ENCODE results near the gene TFB1M. TPM values are rescaled to one million over a fixed set of nuclear protein-coding genes. Genes with fewer than 3 reads are reported as not detected.
"Not testable (repeated sequence)": the region's sequence is repeated elsewhere in the genome, so short reads cannot be mapped to it uniquely, and the experiment has no call there.

Gene TFB1M
- 32.5 and 39.8 TPM in 2 replicates for total RNA-seq

GRCh38 chr6:155314092-155314772, at the start of gene TFB1M:
Gene TFB1M (minus strand): TSS chr6:155314484. CDS start chr6:155314428, 56 bp downstream.
- Mint-ChIP-seq H3K4me3 (ENCODE audit: low read depth) (peak within 1 kb of the TSS; percentile 96), H3K27ac (peak within 1 kb of the TSS; percentile 93), H3K9me3 (no peaks in the 10 kb centered on the region), H3K4me1 (ENCODE audit: low read depth) (peaks cover 36% of the 10 kb centered on the region), H3K27me3 (ENCODE audit: low read depth) (no peaks in the 10 kb centered on the region), H3K36me3 (ENCODE audit: low read depth) (peaks cover 35% of the 10 kb centered on the region)
- DNase-seq (ENCODE audit: low spot score): peak; percentile 99
- intact Hi-C loops (cut with micrococcal nuclease): loop anchor here (1.0 to 10.0 kb wide), 10 partner anchors 90 to 1711 kb away; partner anchors contain the start of genes ARID1B, SCAF8 and TIAM2

- H3K4me1 Mint-ChIP-seq (ENCODE audit: low read depth); H3K27ac Mint-ChIP-seq; H3K4me3 Mint-ChIP-seq (ENCODE audit: low read depth); H3K9me3 Mint-ChIP-seq; H3K27me3 Mint-ChIP-seq (ENCODE audit: low read depth); H3K36me3 Mint-ChIP-seq (ENCODE audit: low read depth); DNase-seq (ENCODE audit: low spot score); intact Hi-C loops (cut with micrococcal nuclease): not testable (repeated sequence)
Measured at GRCh38 chr6:155364021-155364420, 49.7 kb upstream of the TFB1M start.

GRCh38 chr6:155362968-155363632, 48.8 kb upstream of the TFB1M start:
- H3K4me3 Mint-ChIP-seq (ENCODE audit: low read depth); H3K4me1 Mint-ChIP-seq (ENCODE audit: low read depth); H3K27ac Mint-ChIP-seq; H3K36me3 Mint-ChIP-seq (ENCODE audit: low read depth); intact Hi-C loops (cut with micrococcal nuclease); H3K27me3 Mint-ChIP-seq (ENCODE audit: low read depth); DNase-seq (ENCODE audit: low spot score); H3K9me3 Mint-ChIP-seq: not testable (repeated sequence)

DNA sequence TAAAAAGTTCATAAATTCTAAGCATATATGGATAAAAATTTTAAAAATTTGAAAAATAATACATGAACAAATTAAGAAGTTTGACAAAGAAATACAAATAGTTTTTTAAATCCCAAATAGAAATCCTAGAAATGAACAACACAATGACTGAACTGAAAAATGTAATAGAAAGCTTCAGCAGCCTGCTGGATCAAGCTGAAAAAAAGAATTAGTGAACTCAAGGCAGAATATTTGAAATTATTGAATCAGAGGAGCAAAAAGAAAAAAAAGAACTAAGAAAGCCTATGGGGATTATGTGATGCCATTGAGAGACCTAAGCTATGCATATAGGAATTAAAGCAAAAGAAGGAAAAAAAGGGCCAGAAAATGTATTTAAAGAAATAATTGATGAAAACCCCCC, 39.9 kb upstream of the TFB1M start:
- DNase-seq (ENCODE audit: low spot score): no peak
- intact Hi-C loops (cut with micrococcal nuclease): no loop called here
- H3K4me3 Mint-ChIP-seq (ENCODE audit: low read depth): no peak overlapping the region
- H3K27ac Mint-ChIP-seq: no peak overlapping the region
- peaks cover 29% of the 10 kb centered on the region for H3K9me3 Mint-ChIP-seq
- peaks cover 2% of the 10 kb centered on the region for H3K27me3 Mint-ChIP-seq (ENCODE audit: low read depth)
- H3K4me1 Mint-ChIP-seq (ENCODE audit: low read depth): no peaks in the 10 kb centered on the region
- peaks cover 4% of the 10 kb centered on the region for H3K36me3 Mint-ChIP-seq (ENCODE audit: low read depth)

GRCh38 chr6:155352811-155353210, 38.5 kb upstream of the TFB1M start:
- no peak overlapping the region for H3K27ac Mint-ChIP-seq
- peaks cover 33% of the 10 kb centered on the region for H3K9me3 Mint-ChIP-seq
- no peak overlapping the region for H3K4me3 Mint-ChIP-seq (ENCODE audit: low read depth)
- no peak for DNase-seq (ENCODE audit: low spot score)
- H3K27me3 Mint-ChIP-seq (ENCODE audit: low read depth): no peaks in the 10 kb centered on the region
- intact Hi-C loops (cut with micrococcal nuclease): no loop called here
- H3K4me1 Mint-ChIP-seq (ENCODE audit: low read depth): peaks cover 5% of the 10 kb centered on the region
- H3K36me3 Mint-ChIP-seq (ENCODE audit: low read depth): peaks cover 6% of the 10 kb centered on the region

DNA sequence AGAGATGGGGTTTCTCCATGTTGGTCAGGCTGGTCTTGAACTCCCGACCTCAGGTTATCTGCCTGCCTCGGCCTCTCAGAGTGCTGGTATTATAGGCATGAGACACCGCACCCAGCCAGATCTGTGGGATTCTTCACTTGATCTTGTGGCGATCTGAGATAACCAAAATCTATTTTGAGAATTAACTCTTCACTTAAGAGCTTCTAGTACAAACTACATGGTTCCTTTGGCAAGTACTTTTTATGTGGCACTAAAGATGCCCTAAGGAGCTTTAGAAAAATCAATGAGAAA, 37.8 kb upstream of the TFB1M start:
- no peaks in the 10 kb centered on the region for H3K27me3 Mint-ChIP-seq (ENCODE audit: low read depth)
- peaks cover 38% of the 10 kb centered on the region for H3K9me3 Mint-ChIP-seq
- H3K36me3 Mint-ChIP-seq (ENCODE audit: low read depth): peaks cover 8% of the 10 kb centered on the region
- intact Hi-C loops (cut with micrococcal nuclease): no loop called here
- H3K4me3 Mint-ChIP-seq (ENCODE audit: low read depth): no peak overlapping the region
- DNase-seq (ENCODE audit: low spot score): no peak
- no peak overlapping the region for H3K27ac Mint-ChIP-seq
- peaks cover 12% of the 10 kb centered on the region for H3K4me1 Mint-ChIP-seq (ENCODE audit: low read depth)

DNA sequence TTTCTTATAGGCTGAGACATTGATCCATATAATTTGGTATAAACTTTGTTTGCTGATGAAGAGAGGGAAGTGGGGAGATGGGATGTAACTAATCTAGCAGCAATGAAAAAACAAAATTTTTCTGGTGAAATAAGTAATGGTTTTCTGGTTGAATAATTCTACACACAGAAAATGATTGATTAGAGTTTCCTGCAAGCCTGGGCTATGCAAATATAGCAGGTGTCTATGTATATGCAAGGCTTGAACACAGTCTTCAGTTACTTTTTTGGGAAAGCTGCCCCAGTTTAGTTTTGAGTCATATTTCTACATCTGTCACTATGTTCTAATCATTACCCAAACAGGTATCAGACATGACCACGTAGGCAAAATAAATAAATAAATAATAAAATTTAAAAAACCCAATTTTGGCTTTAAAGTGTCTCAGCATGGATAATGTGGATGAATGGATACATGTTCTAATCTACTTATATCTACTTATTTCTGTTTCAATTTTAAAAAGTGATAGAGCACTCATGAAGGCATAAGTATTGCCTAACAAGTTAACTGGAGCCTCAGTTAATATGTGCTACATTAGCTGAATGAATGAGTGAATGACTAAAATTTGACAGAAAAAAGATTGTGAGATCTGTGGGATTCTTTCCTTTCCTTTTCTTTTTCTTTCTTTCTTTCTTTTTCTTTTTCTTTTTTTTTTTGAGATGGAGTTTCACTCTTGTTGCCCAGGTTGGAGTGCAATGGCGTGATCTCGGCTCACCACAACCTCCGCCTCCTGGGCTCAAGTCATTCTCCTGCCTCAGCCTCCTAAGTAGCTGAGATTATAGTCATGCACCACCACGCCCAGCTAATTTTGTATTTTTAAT, 37.2 kb upstream of the TFB1M start:
- no peak overlapping the region for H3K4me3 Mint-ChIP-seq (ENCODE audit: low read depth)
- H3K27ac Mint-ChIP-seq: no peak overlapping the region
- DNase-seq (ENCODE audit: low spot score): no peak
- peaks cover 39% of the 10 kb centered on the region for H3K9me3 Mint-ChIP-seq
- no peaks in the 10 kb centered on the region for H3K27me3 Mint-ChIP-seq (ENCODE audit: low read depth)
- H3K4me1 Mint-ChIP-seq (ENCODE audit: low read depth): peaks cover 12% of the 10 kb centered on the region
- H3K36me3 Mint-ChIP-seq (ENCODE audit: low read depth): peaks cover 14% of the 10 kb centered on the region
- intact Hi-C loops (cut with micrococcal nuclease): no loop called here

- Mint-ChIP-seq H3K36me3 (ENCODE audit: low read depth) (peaks cover 14% of the 10 kb centered on the region), H3K27ac (no peak overlapping the region), H3K27me3 (ENCODE audit: low read depth) (no peaks in the 10 kb centered on the region), H3K9me3 (peaks cover 49% of the 10 kb centered on the region), H3K4me3 (ENCODE audit: low read depth) (no peak overlapping the region), H3K4me1 (ENCODE audit: low read depth) (peaks cover 12% of the 10 kb centered on the region)
- DNase-seq (ENCODE audit: low spot score): no peak
- intact Hi-C loops (cut with micrococcal nuclease): loop anchor here (5.0 kb wide), 1 partner anchor 67 kb away; no protein-coding TSS in a partner anchor
Measured at GRCh38 chr6:155349956-155350355, 35.7 kb upstream of the TFB1M start.

DNA sequence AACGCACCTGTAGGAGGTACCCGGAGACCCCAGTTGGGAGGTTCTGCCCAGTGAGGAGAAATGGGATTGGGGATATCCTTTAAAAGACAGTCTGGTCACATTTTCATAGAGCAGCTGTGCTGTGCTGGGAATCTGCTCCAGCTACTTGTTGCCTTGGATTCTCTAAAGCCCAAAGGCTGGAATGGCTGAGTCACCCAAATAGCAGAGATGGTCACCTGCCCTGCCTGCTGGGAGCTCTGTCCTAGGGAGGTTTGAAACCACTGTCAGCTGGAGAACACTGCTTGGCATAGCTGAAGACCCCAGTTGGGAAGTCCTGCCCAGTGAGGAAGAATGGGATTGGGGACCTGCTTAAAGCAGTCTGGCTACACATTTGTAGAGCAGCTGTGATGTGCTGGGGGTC, 34.8 kb upstream of the TFB1M start:
- Mint-ChIP-seq H3K27me3 (ENCODE audit: low read depth) (no peaks in the 10 kb centered on the region), H3K4me1 (ENCODE audit: low read depth) (peaks cover 12% of the 10 kb centered on the region), H3K27ac (no peak overlapping the region), H3K4me3 (ENCODE audit: low read depth) (no peak overlapping the region), H3K9me3 (peaks cover 41% of the 10 kb centered on the region), H3K36me3 (ENCODE audit: low read depth) (peaks cover 11% of the 10 kb centered on the region)
- intact Hi-C loops (cut with micrococcal nuclease): loop anchor here (5.0 kb wide), 1 partner anchor 68 kb away; no protein-coding TSS in a partner anchor
- DNase-seq (ENCODE audit: low spot score): no peak

GRCh38 chr6:155347800-155348199, 33.5 kb upstream of the TFB1M start:
- peaks cover 31% of the 10 kb centered on the region for H3K9me3 Mint-ChIP-seq
- no peak overlapping the region for H3K4me3 Mint-ChIP-seq (ENCODE audit: low read depth)

DNA sequence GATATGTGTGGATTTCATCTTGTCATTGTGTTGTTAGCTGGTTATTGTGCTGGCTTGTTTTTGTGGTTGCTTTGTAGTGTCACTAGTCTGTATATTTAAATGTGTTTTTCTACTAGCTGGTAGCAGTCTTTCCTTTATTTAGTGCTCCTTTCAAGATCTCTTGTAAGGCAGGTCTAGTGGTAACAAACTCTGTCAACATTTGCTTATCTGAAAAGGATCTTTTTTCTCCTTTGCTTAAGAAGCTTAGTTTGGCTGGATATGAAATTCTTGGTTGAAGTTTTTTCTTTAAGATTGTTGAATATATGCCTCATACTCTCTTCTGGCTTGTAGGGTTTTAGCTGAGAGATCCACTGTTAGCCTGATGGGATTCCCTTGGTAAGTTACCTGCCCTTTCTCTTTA, 32.7 kb upstream of the TFB1M start:
- H3K9me3 Mint-ChIP-seq: peaks cover 31% of the 10 kb centered on the region
- no peak overlapping the region for H3K27ac Mint-ChIP-seq
- H3K27me3 Mint-ChIP-seq (ENCODE audit: low read depth): no peaks in the 10 kb centered on the region
- H3K4me1 Mint-ChIP-seq (ENCODE audit: low read depth): peaks cover 12% of the 10 kb centered on the region
- intact Hi-C loops (cut with micrococcal nuclease): loop anchor here (5.0 kb wide), 1 partner anchor 70 kb away; no protein-coding TSS in a partner anchor
- no peak overlapping the region for H3K4me3 Mint-ChIP-seq (ENCODE audit: low read depth)
- peaks cover 11% of the 10 kb centered on the region for H3K36me3 Mint-ChIP-seq (ENCODE audit: low read depth)
- no peak for DNase-seq (ENCODE audit: low spot score)

More at GRCh38 chr6:155347800-155348199, 33.5 kb upstream of the TFB1M start:
- intact Hi-C loops (cut with micrococcal nuclease): loop anchor here (5.0 kb wide), 1 partner anchor 70 kb away; no protein-coding TSS in a partner anchor
- peaks cover 11% of the 10 kb centered on the region for H3K36me3 Mint-ChIP-seq (ENCODE audit: low read depth)
- H3K4me1 Mint-ChIP-seq (ENCODE audit: low read depth): peaks cover 12% of the 10 kb centered on the region
- H3K27me3 Mint-ChIP-seq (ENCODE audit: low read depth): no peaks in the 10 kb centered on the region
- peak overlapping the region; percentile 69 for H3K27ac Mint-ChIP-seq
- DNase-seq (ENCODE audit: low spot score): no peak

DNA sequence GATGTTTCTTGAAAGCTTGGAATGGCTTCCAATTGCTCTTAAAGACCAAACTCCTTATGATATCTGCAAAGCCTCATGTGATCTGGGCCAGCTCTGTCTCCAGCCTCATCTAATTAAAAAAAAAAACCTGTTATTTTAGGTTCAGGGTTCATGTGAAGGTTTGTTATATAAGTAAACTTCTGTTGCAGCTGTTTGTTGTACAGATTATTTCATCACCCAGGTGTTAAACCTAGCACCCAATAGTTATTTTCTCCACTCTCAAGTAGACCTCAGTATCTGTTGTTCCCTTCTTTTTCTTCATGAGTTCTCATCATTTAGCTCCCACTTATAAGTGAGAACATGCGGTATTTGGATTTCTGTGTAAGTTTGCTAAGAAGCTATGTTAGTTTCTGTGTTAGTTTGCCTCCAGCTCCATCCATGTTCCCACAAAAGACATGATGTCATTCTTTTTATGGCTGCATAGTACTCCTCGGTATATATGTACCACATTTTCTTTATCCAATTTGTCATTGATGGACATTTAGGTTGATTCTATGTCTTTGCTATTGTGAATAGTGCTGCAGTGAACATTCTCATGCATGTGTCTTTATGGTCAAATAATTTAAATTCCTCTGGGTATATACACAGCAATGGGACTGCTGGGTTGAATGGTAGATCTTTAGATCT, 30.2 kb upstream of the TFB1M start:
- Mint-ChIP-seq H3K27me3 (ENCODE audit: low read depth) (no peaks in the 10 kb centered on the region), H3K36me3 (ENCODE audit: low read depth) (peaks cover 15% of the 10 kb centered on the region), H3K27ac (no peak overlapping the region), H3K9me3 (peaks cover 43% of the 10 kb centered on the region), H3K4me1 (ENCODE audit: low read depth) (peaks cover 17% of the 10 kb centered on the region), H3K4me3 (ENCODE audit: low read depth) (no peak overlapping the region)
- intact Hi-C loops (cut with micrococcal nuclease): loop anchor here (5.0 kb wide), 1 partner anchor 73 kb away; no protein-coding TSS in a partner anchor
- DNase-seq (ENCODE audit: low spot score): no peak

All from activated T-helper 2 cell treated with anti-CD3 and anti-CD28 coated beads, Interferon-gamma antibody, Interleukin-2, Interleukin-4, amounts not matched to agents 10 μg/mL and 5 μg/mL and 100 μg/mL, durations not matched to agents 14 hours and 24 hours and 36 hours (primary cell).